GM23338 (cell line): Measurements from ENCODE around the gene SEC22A. TPM values are rescaled to one million over a fixed set of nuclear protein-coding genes. Genes with fewer than 3 reads are reported as not detected.

ENCODE experiments used
- ATAC-seq: fragments of 200-7000 bp; cut with Tn5 transposase; 3 replicates; pipeline ENCODE4 v1.9.1; 2020
- DNase-seq: peaks from one replicate; pipeline ENCODE4 v3.0.0-alpha.2; 2015; ENCODE audit warnings: low spot score
- H2AFZ ChIP-seq: fragments of 200-600 bp; sonication (generic); 2 replicates; pipeline ENCODE4 v1.8.0; 2016; ENCODE audit warnings: antibody characterized with exemption, mild to moderate bottlenecking, moderate library complexity
- H3F3A ChIP-seq: fragments of 200-600 bp; sonication (generic); replicated peaks from 2 replicates; pipeline ENCODE4 v1.8.0; 2017; ENCODE audit warnings: antibody characterized with exemption, mixed run types, low read depth
- H3K27ac ChIP-seq: fragments of 200-600 bp; sonication (generic); 2 replicates; pipeline ENCODE4 v1.6.1; 2016; ENCODE audit warnings: low read depth
- H3K27me3 ChIP-seq: fragments of 200-600 bp; sonication (generic); 2 replicates; pipeline ENCODE4 v1.8.0; 2016; ENCODE audit warnings: mild to moderate bottlenecking, mixed run types, moderate library complexity; ENCODE audit not compliant: insufficient read depth
- H3K36me3 ChIP-seq: fragments of 200-600 bp; sonication (generic); 2 replicates; pipeline ENCODE4 v1.8.0; 2016; ENCODE audit warnings: mild to moderate bottlenecking; ENCODE audit not compliant: insufficient read depth
- H3K4me1 ChIP-seq: fragments of 200-600 bp; sonication (generic); 2 replicates; pipeline ENCODE4 v1.8.0; 2016; ENCODE audit warnings: mild to moderate bottlenecking, moderate library complexity; ENCODE audit not compliant: insufficient read depth
- H3K4me2 ChIP-seq: fragments of 200-600 bp; sonication (generic); 2 replicates; pipeline ENCODE4 v1.7.1; 2017; ENCODE audit warnings: mixed run types
- H3K4me3 ChIP-seq: fragments of 200-600 bp; sonication (generic); 2 replicates; pipeline ENCODE4 v1.6.1; 2016; ENCODE audit warnings: mixed run types
- H3K79me2 ChIP-seq: fragments of 200-600 bp; sonication (generic); replicated peaks from 2 replicates; pipeline ENCODE4 v1.8.0; 2017; ENCODE audit warnings: mild to moderate bottlenecking; ENCODE audit not compliant: insufficient read depth
- H3K9me2 ChIP-seq: fragments of 200-600 bp; sonication (generic); 2 replicates; pipeline ENCODE4 v1.8.0; 2017; ENCODE audit not compliant: insufficient read depth
- H4K20me1 ChIP-seq: fragments of 200-600 bp; sonication (generic); replicated peaks from 2 replicates; pipeline ENCODE4 v1.8.0; 2017; ENCODE audit warnings: mild to moderate bottlenecking; ENCODE audit not compliant: insufficient read depth
- H3K27ac Mint-ChIP-seq: 2 replicates; pipeline ENCODE4 v1.8.0; 2020; ENCODE audit warnings: inconsistent platforms, mild to moderate bottlenecking, moderate library complexity, mixed read lengths
- H3K27me3 Mint-ChIP-seq: 3 replicates; pipeline ENCODE4 v1.8.0; 2022; ENCODE audit warnings: low read depth, mild to moderate bottlenecking, moderate library complexity, mixed read lengths, inconsistent platforms; ENCODE audit not compliant: insufficient read depth, poor library complexity
- H3K36me3 Mint-ChIP-seq: 3 replicates; pipeline ENCODE4 v1.8.0; 2021; ENCODE audit warnings: low read depth, mild to moderate bottlenecking, inconsistent platforms, moderate library complexity, mixed read lengths
- H3K4me1 Mint-ChIP-seq: 3 replicates; pipeline ENCODE4 v1.8.0; 2020; ENCODE audit warnings: mild to moderate bottlenecking, inconsistent platforms, mixed read lengths
- H3K4me3 Mint-ChIP-seq: 3 replicates; pipeline ENCODE4 v1.8.0; 2021; ENCODE audit warnings: moderate library complexity, mild to moderate bottlenecking, inconsistent platforms, mixed read lengths
- H3K9me3 Mint-ChIP-seq: 3 replicates; pipeline ENCODE4 v1.8.0; 2020; ENCODE audit warnings: moderate library complexity, mild to moderate bottlenecking, inconsistent platforms, mixed read lengths
- CREB1 ChIP-seq: fragments of 250-450 bp; sonication (Bioruptor Pico); IDR thresholded peaks from 2 replicates; pipeline ENCODE4 v1.5.0; 2020; ENCODE audit warnings: low read depth, mild to moderate bottlenecking, moderate library complexity
- EZH2 ChIP-seq: fragments of 200-600 bp; sonication (generic); IDR thresholded peaks from one replicate; pipeline ENCODE4 v1.8.0; 2017; ENCODE audit warnings: antibody characterized with exemption, mild to moderate bottlenecking, low read depth; ENCODE audit not compliant: unreplicated experiment
- EZH2phosphoT487 ChIP-seq: fragments of 200-600 bp; sonication (generic); IDR thresholded peaks from one replicate; pipeline ENCODE4 v1.8.1; 2018; ENCODE audit warnings: antibody characterized with exemption; ENCODE audit not compliant: unreplicated experiment
- JUNB ChIP-seq: IDR thresholded peaks from one replicate; pipeline ENCODE4 v1.6.1; 2016; ENCODE audit warnings: antibody characterized with exemption; ENCODE audit not compliant: unreplicated experiment
- NANOG ChIP-seq: IDR thresholded peaks from 2 replicates; pipeline ENCODE4 v1.6.1; 2016; ENCODE audit warnings: antibody characterized with exemption, borderline replicate concordance
- POLR2AphosphoS5 ChIP-seq: IDR thresholded peaks from 2 replicates; pipeline ENCODE4 v1.6.1; 2016; ENCODE audit warnings: antibody characterized with exemption, low read depth
- REST ChIP-seq: IDR thresholded peaks from one replicate; pipeline ENCODE4 v1.6.1; 2018; ENCODE audit warnings: antibody characterized with exemption; ENCODE audit not compliant: unreplicated experiment
- STAT1 ChIP-seq: IDR thresholded peaks from one replicate; pipeline ENCODE4 v1.6.1; 2016; ENCODE audit warnings: antibody characterized with exemption; ENCODE audit not compliant: unreplicated experiment
- ZNF114 ChIP-seq: fragments of 250-450 bp; sonication (Bioruptor Pico); IDR thresholded peaks from 2 replicates; pipeline ENCODE4 v1.5.0; 2020; ENCODE audit warnings: mild to moderate bottlenecking, moderate library complexity
- ZNF331 ChIP-seq: fragments of 250-450 bp; sonication (Bioruptor Pico); IDR thresholded peaks from 2 replicates; pipeline ENCODE4 v1.5.0; 2020; ENCODE audit warnings: low read depth, mild to moderate bottlenecking, moderate library complexity
- ZNF462 ChIP-seq: fragments of 250-450 bp; sonication (Bioruptor Pico); IDR thresholded peaks from 2 replicates; pipeline ENCODE4 v1.5.0; 2020; ENCODE audit warnings: mild to moderate bottlenecking, moderate library complexity
- polyA plus RNA-seq: library from polyadenylated mRNA; unstranded; fragments of >200 nt; fragmentation: Nextera tagmentation; extraction: Ambion mirVana; gene quantifications from 2 replicates; pipeline ENCODE4 v1.2.1, GENCODE V29; 2016
- total RNA-seq: library from RNA; depleted of rRNA; stranded (reverse); fragments of >200 nt; shearing (Covaris generic); gene quantifications from 2 replicates; pipeline ENCODE4 v1.2.3, GENCODE V29; 2014
- TF ChIP-seq, protein P1 (sequence below): IDR thresholded peaks from 2 replicates; pipeline ENCODE4 v1.6.1; 2016; ENCODE audit warnings: antibody characterized with exemption
- TF ChIP-seq, protein P2 (sequence below), 2 experiments: fragments of 200-600 bp in 1 of 2; sonication (generic) in 1 of 2; conservative IDR thresholded peaks; 2 replicates each; pipeline versions ENCODE4 v1.5.1 to v1.6.1; 2016 to 2017; ENCODE audit warnings: antibody characterized with exemption in 2 of 2, low read depth in 2 of 2, mild to moderate bottlenecking in 2 of 2, moderate library complexity in 1 of 2

The SEC22A gene
- total and polyA plus RNA-seq, 2 experiments from 2014 or later: 11.2 to 24.1 TPM

DNA sequence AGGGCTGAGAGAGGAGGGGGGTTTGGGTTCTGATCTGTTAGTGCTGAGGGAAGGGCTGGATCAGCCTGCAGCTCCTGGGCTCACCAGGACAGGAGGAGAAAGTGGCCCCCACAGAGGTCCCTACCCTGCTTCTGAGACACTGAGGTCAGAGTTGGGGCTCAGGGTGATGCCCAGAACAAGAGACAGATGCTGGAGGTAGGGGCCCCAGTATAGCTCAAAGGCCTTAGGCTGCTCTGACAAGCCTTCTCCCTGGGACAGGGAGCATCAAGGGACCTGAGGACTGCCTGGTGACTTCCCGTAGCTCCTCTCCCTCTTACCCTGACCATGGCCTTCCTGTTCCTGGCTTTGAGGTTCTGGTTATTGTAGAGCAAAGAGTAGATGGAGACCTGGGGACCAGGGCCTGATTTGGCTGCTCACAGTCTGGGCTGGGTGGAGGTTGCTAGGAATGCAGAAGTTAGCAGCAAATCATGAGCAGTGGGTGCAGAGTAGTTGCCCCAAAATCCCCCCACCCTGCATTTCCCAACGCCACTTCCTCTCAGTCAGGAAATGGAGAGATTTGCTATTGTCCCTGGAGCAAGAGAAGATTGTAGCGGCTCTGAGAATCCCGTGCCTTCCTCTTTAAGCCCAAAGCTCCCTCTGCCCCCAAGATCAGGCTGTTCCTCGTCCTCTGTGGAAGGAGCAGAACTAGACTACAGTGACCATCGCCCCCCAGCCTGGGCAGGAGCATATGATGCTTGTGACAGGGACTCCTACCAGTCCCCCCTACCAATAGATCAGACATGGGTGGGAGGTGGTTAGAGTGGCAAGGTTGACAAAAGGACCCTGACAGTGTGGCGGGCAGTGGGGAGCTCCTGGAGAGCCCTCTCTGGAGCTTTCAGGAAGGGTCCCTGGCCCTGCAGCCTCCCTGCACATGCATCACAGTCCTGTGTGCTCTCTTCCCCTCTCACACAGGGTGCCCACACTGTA, 47.4 kb upstream of the SEC22A start:
- H3K4me3 ChIP-seq: no peak overlapping the region
- Mint-ChIP-seq H3K36me3 (peaks cover 17% of the 10 kb centered on the region), H3K9me3 (no peaks in the 10 kb centered on the region), H3K27ac (no peak overlapping the region), H3K27me3 (peaks cover 2% of the 10 kb centered on the region), H3K4me1 (peaks cover 2% of the 10 kb centered on the region; the same call in 2 of the 3 replicates), H3K4me3 (no peak overlapping the region)
- H3K27me3 ChIP-seq: no peaks in the 10 kb centered on the region
- no peaks in the 10 kb centered on the region; the same call in 1 of the 2 replicates for H4K20me1 ChIP-seq
- H3K4me1 ChIP-seq: no peaks in the 10 kb centered on the region
- no peak for TF ChIP-seq STAT1
- TF ChIP-seq REST: no peak
- no peak for TF ChIP-seq ZNF114 (CRISPR knock-in tag)
- TF ChIP-seq ZNF462: no peak
- TF ChIP-seq, protein P1, sequence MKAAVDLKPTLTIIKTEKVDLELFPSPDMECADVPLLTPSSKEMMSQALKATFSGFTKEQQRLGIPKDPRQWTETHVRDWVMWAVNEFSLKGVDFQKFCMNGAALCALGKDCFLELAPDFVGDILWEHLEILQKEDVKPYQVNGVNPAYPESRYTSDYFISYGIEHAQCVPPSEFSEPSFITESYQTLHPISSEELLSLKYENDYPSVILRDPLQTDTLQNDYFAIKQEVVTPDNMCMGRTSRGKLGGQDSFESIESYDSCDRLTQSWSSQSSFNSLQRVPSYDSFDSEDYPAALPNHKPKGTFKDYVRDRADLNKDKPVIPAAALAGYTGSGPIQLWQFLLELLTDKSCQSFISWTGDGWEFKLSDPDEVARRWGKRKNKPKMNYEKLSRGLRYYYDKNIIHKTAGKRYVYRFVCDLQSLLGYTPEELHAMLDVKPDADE: no peak
- TF ChIP-seq, protein P2, sequence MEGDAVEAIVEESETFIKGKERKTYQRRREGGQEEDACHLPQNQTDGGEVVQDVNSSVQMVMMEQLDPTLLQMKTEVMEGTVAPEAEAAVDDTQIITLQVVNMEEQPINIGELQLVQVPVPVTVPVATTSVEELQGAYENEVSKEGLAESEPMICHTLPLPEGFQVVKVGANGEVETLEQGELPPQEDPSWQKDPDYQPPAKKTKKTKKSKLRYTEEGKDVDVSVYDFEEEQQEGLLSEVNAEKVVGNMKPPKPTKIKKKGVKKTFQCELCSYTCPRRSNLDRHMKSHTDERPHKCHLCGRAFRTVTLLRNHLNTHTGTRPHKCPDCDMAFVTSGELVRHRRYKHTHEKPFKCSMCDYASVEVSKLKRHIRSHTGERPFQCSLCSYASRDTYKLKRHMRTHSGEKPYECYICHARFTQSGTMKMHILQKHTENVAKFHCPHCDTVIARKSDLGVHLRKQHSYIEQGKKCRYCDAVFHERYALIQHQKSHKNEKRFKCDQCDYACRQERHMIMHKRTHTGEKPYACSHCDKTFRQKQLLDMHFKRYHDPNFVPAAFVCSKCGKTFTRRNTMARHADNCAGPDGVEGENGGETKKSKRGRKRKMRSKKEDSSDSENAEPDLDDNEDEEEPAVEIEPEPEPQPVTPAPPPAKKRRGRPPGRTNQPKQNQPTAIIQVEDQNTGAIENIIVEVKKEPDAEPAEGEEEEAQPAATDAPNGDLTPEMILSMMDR (conservative IDR thresholded peaks at IDR 0.05; ENCODE audit: low read depth in 2 of 2): no peak
- no peak for TF ChIP-seq EZH2phosphoT487
- TF ChIP-seq NANOG: no peak
- no peak for TF ChIP-seq ZNF331 (CRISPR knock-in tag)
- TF ChIP-seq CREB1 (CRISPR knock-in tag): no peak
- TF ChIP-seq POLR2AphosphoS5: no peak
- TF ChIP-seq JUNB: no peak
- TF ChIP-seq EZH2: no peak
- no peaks in the 10 kb centered on the region for H3K9me2 ChIP-seq
- H3K27ac ChIP-seq: no peak overlapping the region
- H3F3A ChIP-seq: no peaks in the 10 kb centered on the region
- no peak overlapping the region for H2AFZ ChIP-seq
- no peak for DNase-seq
- no peaks in the 10 kb centered on the region for H3K79me2 ChIP-seq
- H3K36me3 ChIP-seq: no peaks in the 10 kb centered on the region; the same call in 1 of the 2 replicates
- ATAC-seq: no peak
- H3K4me2 ChIP-seq: no peak overlapping the region
